HepG2 (cell line): ENCODE data around the gene CCDC106. TPM values are rescaled to one million over a fixed set of nuclear protein-coding genes. Genes with fewer than 3 reads are reported as not detected.

ENCODE experiments used
- ATF7-NPFF ChIP-seq: sonication (generic); formaldehyde crosslinking; IDR thresholded peaks from 2 replicates; pipeline ENCODE4 v1.8.1; 2023; ENCODE audit warnings: mild to moderate bottlenecking, low read depth, missing genetic modification reagents, moderate library complexity
- EHMT2 ChIP-seq: fragments of 200-600 bp; sonication (generic); IDR thresholded peaks from 2 replicates; pipeline ENCODE4 v1.7.0; 2017; ENCODE audit warnings: antibody characterized with exemption, low read depth, low read length, borderline replicate concordance
- ELF3 ChIP-seq: IDR thresholded peaks from 2 replicates; pipeline ENCODE4 v1.6.1; 2016; ENCODE audit warnings: missing genetic modification reagents, missing compliant biosample characterization
- ESRRA ChIP-seq: sonication (generic); formaldehyde crosslinking; IDR thresholded peaks from 2 replicates; pipeline ENCODE4 v1.5.1; 2020; ENCODE audit warnings: mild to moderate bottlenecking, low read depth, missing genetic modification reagents
- GATA4 ChIP-seq: sonication (generic); IDR thresholded peaks from 2 replicates; pipeline ENCODE4 v1.6.1; 2016; ENCODE audit warnings: antibody characterized with exemption, low read depth, borderline replicate concordance
- HBP1 ChIP-seq: IDR thresholded peaks from 2 replicates; pipeline ENCODE4 v1.6.1; 2016; ENCODE audit warnings: low read depth, control low read depth
- PAXIP1 ChIP-seq: sonication (generic); formaldehyde crosslinking; conservative IDR thresholded peaks from 2 replicates; pipeline ENCODE4 v1.4.0; 2020; ENCODE audit warnings: mild to moderate bottlenecking, missing genetic modification reagents, moderate library complexity
- SAP130 ChIP-seq: IDR thresholded peaks from 2 replicates; pipeline ENCODE4 v1.6.1; 2016; ENCODE audit warnings: low read depth
- TBP ChIP-seq: sonication (generic); formaldehyde crosslinking; IDR thresholded peaks from 2 replicates; pipeline ENCODE4 v1.5.0; 2020; ENCODE audit warnings: missing genetic modification reagents
- ZBTB10 ChIP-seq: sonication (generic); formaldehyde crosslinking; IDR thresholded peaks from 2 replicates; pipeline ENCODE4 v1.4.0; 2020; ENCODE audit warnings: missing genetic modification reagents, borderline replicate concordance
- ZC3H13 ChIP-seq: sonication (generic); formaldehyde crosslinking; IDR thresholded peaks from 2 replicates; pipeline ENCODE4 v1.8.1; 2023; ENCODE audit warnings: mild to moderate bottlenecking, missing genetic modification reagents, moderate library complexity
- ZNF253 ChIP-seq: sonication (generic); formaldehyde crosslinking; IDR thresholded peaks from 2 replicates; pipeline ENCODE4 v1.8.0; 2022; ENCODE audit warnings: mild to moderate bottlenecking, missing genetic modification reagents, borderline replicate concordance
- ZNF281 ChIP-seq: sonication (generic); formaldehyde crosslinking; IDR thresholded peaks from 2 replicates; pipeline ENCODE4 v1.4.0; 2020; ENCODE audit warnings: missing genetic modification reagents, borderline replicate concordance
- ZNF546 ChIP-seq: sonication (generic); formaldehyde crosslinking; conservative IDR thresholded peaks from 2 replicates; pipeline ENCODE4 v1.8.1; 2023; ENCODE audit warnings: mild to moderate bottlenecking, missing genetic modification reagents
- ZNF607 ChIP-seq: sonication (generic); formaldehyde crosslinking; IDR thresholded peaks from 2 replicates; pipeline ENCODE4 v1.5.1; 2020; ENCODE audit warnings: missing genetic modification reagents, mild to moderate bottlenecking, borderline replicate concordance
- ZNF720 ChIP-seq: sonication (generic); formaldehyde crosslinking; IDR thresholded peaks from 2 replicates; pipeline ENCODE4 v1.4.0; 2020; ENCODE audit warnings: missing genetic modification reagents
- ZNF792 ChIP-seq: IDR thresholded peaks from 2 replicates; pipeline ENCODE4 v1.6.1; 2016
- ZSCAN29 ChIP-seq: sonication (generic); formaldehyde crosslinking; conservative IDR thresholded peaks from 2 replicates; pipeline ENCODE4 v1.4.0; 2020; ENCODE audit warnings: mild to moderate bottlenecking, missing genetic modification reagents
- polyA plus RNA-seq, 8 experiments: library from polyadenylated mRNA; depleted of rRNA in 3 of 8; stranded (reverse) in 7 of 8; unstranded in 1 of 8; fragments of >200 nt; fragmentation: Illumina TruSeq in 4 of 8; extraction: Trizol in 4 of 8; gene quantifications; 2 replicates each; pipeline versions ENCODE4 v1.2.1 to v1.2.3, GENCODE V29; 2011 to 2016; ENCODE audit warnings: low read depth in 4 of 8, missing spikeins in 1 of 8, mixed read lengths in 1 of 8; ENCODE audit not compliant: insufficient read depth in 1 of 8
- total RNA-seq, 5 experiments: library from RNA; depleted of rRNA; stranded (reverse); fragments of >200 nt; fragmentation: Illumina TruSeq; extraction: Trizol; gene quantifications; 2 replicates each; pipeline ENCODE4 v1.2.3, GENCODE V29; 2016; ENCODE audit warnings: low read depth in 1 of 5

CCDC106 gene
- total and polyA plus RNA-seq, 2 of the 13 experiments (the other 11 are each of a cell fraction or from before 2014, with no cell fraction given), result 4.7 to 8.8 TPM

- TF ChIP-seq ZNF546 (no peak), ZNF720 (CRISPR knock-in tag) (no peak), EHMT2 (no peak), ELF3 (CRISPR knock-in tag) (peak; percentile 61; the same call in 1 of the 2 replicates), HBP1 (CRISPR knock-in tag) (no peak), ESRRA (CRISPR knock-in tag) (0 out of 2 replicates have a peak, but pooled peaks have one; percentile 14), ZNF792 (no peak), ZNF253 (CRISPR knock-in tag) (no peak), ZNF281 (CRISPR knock-in tag) (no peak), GATA4 (no peak), ZNF607 (CRISPR knock-in tag) (no peak), SAP130 (CRISPR knock-in tag) (peak; percentile 39; the same call in 1 of the 2 replicates), ZBTB10 (no peak), ZC3H13 (CRISPR knock-in tag) (no peak), ATF7-NPFF (CRISPR knock-in tag) (no peak), PAXIP1 (CRISPR knock-in tag) (peak; percentile 51), TBP (CRISPR knock-in tag) (no peak), ZSCAN29 (CRISPR knock-in tag) (no peak)
Measured at GRCh38 chr19:55677572-55678028, 29.6 kb downstream of the CCDC106 start (continued).
